Measurements from ENCODE around the gene CDC42EP4.

Gene CDC42EP4

DNA sequence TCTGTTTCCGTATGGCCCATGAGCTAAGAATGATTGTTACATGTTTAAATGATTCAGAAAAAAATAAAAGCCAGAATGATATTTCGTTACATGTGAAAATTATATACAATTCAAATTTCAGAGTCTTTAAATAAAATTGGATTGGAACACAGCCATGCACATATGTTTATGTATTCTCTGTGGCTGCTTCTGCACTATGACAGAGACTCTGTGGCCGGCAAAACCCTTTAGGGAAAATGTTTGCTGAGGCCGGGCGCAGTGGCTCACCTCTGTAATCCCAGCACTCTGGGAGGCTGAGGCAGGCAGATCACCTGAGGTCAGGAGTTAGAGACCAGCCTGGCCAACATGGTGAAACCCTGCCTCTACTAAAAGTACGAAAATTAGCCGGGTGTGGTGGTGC, 15.9 kb upstream of the CDC42EP4 start:
- POLR2A ChIA-PET: no interaction called here
- no peak for DNase-seq (ENCODE audit: extremely low spot score)
- CTCF ChIA-PET: no interaction called here
- no peak for TF ChIP-seq HDGF (IDR thresholded peaks at IDR 0.05; ENCODE audit: borderline replicate concordance)
- TF ChIP-seq NFRKB (IDR thresholded peaks at IDR 0.05): no peak
- no peak for TF ChIP-seq SUZ12 (IDR thresholded peaks at IDR 0.05)
- no peak for TF ChIP-seq ZNF384 (IDR thresholded peaks at IDR 0.05)

DNA sequence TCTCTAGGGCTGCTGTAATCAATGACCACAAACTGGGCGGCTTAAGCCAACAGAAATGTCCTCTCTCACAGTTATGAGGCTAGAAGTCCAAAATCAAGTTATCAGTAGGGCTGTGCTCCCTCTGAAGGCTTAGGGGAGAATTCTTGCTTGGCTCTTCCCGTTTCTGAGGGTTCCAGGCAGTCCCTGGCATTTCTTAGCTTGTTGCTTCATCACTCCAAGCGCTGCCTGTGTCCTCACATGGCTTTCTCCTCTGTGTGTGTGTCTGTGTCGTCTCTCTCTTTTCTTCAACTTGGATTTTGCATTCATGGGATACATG, 13.7 kb upstream of the CDC42EP4 start:
- no peak for DNase-seq (ENCODE audit: extremely low spot score)
- TF ChIP-seq LEF1 (IDR thresholded peaks at IDR 0.05; ENCODE audit: borderline replicate concordance): no peak
- no peak for TF ChIP-seq ZNF384 (IDR thresholded peaks at IDR 0.05)
- no peak for TF ChIP-seq SP1 (IDR thresholded peaks at IDR 0.05)
- no peak for TF ChIP-seq NFRKB (IDR thresholded peaks at IDR 0.05)
- TF ChIP-seq ARNT (IDR thresholded peaks at IDR 0.05): no peak
- TF ChIP-seq, protein P1, sequence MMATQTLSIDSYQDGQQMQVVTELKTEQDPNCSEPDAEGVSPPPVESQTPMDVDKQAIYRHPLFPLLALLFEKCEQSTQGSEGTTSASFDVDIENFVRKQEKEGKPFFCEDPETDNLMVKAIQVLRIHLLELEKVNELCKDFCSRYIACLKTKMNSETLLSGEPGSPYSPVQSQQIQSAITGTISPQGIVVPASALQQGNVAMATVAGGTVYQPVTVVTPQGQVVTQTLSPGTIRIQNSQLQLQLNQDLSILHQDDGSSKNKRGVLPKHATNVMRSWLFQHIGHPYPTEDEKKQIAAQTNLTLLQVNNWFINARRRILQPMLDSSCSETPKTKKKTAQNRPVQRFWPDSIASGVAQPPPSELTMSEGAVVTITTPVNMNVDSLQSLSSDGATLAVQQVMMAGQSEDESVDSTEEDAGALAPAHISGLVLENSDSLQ (IDR thresholded peaks at IDR 0.05): no peak
- TF ChIP-seq TARDBP (IDR thresholded peaks at IDR 0.05): no peak
- TF ChIP-seq ELF4 (IDR thresholded peaks at IDR 0.05): no peak
- ChIA-PET CTCF (no interaction called here), POLR2A (no interaction called here)

DNA sequence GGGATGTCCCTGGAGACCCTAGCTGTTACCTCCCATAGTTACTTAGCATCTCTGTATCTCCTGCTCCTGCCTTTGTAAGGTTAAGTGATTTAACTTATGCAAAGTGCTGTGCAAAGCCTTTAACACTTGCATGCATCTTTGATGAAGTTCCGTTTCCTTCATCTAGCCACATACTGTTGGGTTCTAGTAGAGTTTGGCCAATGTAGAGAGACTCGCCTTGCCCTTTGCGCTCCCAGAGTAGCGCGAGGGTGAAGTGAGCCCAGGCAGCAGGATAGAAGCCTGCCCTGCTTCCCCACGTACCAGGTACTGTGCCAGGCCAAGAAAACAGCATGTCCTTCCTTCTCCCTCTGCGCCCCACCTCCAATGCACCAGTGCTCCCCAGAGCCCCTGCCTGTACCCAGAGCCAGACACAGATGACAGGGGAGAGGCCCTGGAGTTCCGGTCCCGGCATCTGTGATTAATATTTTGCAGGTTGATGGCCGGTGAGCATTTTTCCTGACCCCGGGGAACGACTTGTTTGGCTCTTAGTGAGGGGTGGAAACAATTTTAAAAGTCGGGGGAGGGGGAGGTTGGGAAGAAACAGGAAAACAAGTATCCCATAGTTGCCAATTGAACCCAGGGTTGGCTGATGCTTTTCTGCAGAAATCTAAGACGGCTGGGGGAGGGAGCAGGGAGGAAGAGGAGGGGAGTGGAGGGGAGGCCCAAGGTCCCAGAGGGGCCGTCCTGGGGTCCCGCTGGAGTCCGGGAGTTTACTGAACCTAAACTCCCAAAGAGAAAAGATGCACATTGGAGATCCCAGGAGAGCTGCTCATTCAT, 13.1 kb upstream of the CDC42EP4 start:
- ChIA-PET CTCF (no interaction called here), POLR2A (interaction anchor here (0.9 kb wide), 1 partner anchor 12 kb away, joined by 3 read pairs; no protein-coding TSS in a partner anchor)

DNA sequence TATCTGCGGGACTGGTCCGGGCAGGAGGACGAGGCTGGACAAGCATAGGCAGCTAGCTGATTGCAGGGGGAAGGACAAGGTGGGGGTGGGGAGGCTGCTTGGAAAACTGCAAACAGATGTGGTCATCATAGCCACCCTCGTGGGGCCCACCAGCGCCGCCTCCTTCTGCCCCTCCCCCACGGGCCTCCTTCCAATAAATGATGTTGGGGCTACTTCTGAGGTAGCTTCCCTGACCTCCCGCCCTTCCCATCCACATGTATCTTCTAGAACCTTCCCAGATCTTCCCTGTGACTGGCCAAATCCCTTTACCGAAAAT, 12.3 kb upstream of the CDC42EP4 start:
- no peak for DNase-seq (ENCODE audit: extremely low spot score)
- POLR2A ChIA-PET: interaction anchor here (0.9 to 1.1 kb wide), 2 partner anchors 11 to 13 kb away, joined by 3 to 6 read pairs; partner anchors contain the start of gene CDC42EP4
- CTCF ChIA-PET: no interaction called here
- TF ChIP-seq FOXM1 (IDR thresholded peaks at IDR 0.05; ENCODE audit: borderline replicate concordance) (no peak), ELF4 (IDR thresholded peaks at IDR 0.05) (no peak), TARDBP (IDR thresholded peaks at IDR 0.05) (no peak), HDGF (IDR thresholded peaks at IDR 0.05; ENCODE audit: borderline replicate concordance) (no peak), CTBP1 (IDR thresholded peaks at IDR 0.05; ENCODE audit: borderline replicate concordance) (no peak), L3MBTL2 (conservative IDR thresholded peaks at IDR 0.05) (no peak), FOXA1 (IDR thresholded peaks at IDR 0.05) (no peak), BHLHE40 (IDR thresholded peaks at IDR 0.05; ENCODE audit: borderline replicate concordance) (no peak), ZNF384 (IDR thresholded peaks at IDR 0.05) (no peak), SUZ12 (IDR thresholded peaks at IDR 0.05) (no peak), ARNT (IDR thresholded peaks at IDR 0.05) (no peak), FOXK2 (IDR thresholded peaks at IDR 0.05) (no peak), SP1 (IDR thresholded peaks at IDR 0.05) (no peak), NFRKB (IDR thresholded peaks at IDR 0.05) (no peak)
- TF ChIP-seq, protein P1 (IDR thresholded peaks at IDR 0.05): no peak

More for the DNA sequence above, 13.1 kb upstream of the CDC42EP4 start:
- DNase-seq (ENCODE audit: extremely low spot score): no peak
- TF ChIP-seq BHLHE40 (IDR thresholded peaks at IDR 0.05; ENCODE audit: borderline replicate concordance): no peak
- no peak for TF ChIP-seq FOXM1 (IDR thresholded peaks at IDR 0.05; ENCODE audit: borderline replicate concordance)
- TF ChIP-seq SP1 (IDR thresholded peaks at IDR 0.05): no peak
- TF ChIP-seq TARDBP (IDR thresholded peaks at IDR 0.05): no peak
- TF ChIP-seq ZNF384 (IDR thresholded peaks at IDR 0.05): no peak
- TF ChIP-seq ARNT (IDR thresholded peaks at IDR 0.05): no peak
- TF ChIP-seq, protein P1 (IDR thresholded peaks at IDR 0.05): no peak
- TF ChIP-seq NFRKB (IDR thresholded peaks at IDR 0.05): no peak

DNA sequence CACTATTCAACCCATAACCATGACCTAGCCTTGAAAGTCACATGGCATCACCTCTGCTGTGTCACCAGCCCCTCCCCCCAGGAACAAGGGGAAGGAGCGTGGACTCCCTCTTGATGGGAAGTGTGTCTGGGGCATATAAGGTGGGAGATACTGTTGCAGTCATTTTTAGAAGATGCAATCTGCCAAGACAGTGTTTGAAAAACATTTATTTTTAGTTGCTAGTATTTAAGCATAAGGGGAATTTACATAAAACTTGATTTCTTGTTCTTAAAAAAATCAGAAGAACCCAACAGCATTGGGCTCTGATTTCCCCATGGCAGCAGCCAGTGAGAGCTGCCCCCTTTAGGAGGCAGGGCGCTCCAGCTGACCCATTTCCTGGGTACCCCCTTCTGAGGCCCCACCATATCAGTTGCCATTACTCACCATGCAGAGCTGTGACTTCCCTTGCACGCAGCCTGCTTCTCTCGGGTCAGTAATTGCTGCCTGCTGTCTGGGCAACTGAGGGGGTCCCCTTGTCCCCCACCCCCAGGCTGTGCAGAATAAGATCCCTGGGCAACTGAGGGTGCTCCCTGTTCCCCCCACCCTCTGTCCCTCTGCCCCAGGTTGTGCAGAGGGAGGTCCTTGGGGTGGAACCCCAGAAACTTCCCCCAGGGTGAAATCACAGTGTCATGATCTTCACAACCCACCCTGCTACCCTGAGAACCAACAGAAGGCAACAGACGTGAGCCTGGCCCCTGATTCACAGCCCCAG, 11.8 kb upstream of the CDC42EP4 start:
- CTCF ChIA-PET: interaction anchor here (1.0 kb wide), 1 partner anchor 13 kb away, joined by 3 read pairs; no protein-coding TSS in a partner anchor
- no peak for DNase-seq (ENCODE audit: extremely low spot score)
- TF ChIP-seq SP1 (IDR thresholded peaks at IDR 0.05): no peak
- TF ChIP-seq ELF4 (IDR thresholded peaks at IDR 0.05): no peak
- TF ChIP-seq NFRKB (IDR thresholded peaks at IDR 0.05): no peak
- TF ChIP-seq, protein P1 (IDR thresholded peaks at IDR 0.05): no peak
- TF ChIP-seq ZNF384 (IDR thresholded peaks at IDR 0.05): no peak
- TF ChIP-seq CTBP1 (IDR thresholded peaks at IDR 0.05; ENCODE audit: borderline replicate concordance): no peak
- TF ChIP-seq TARDBP (IDR thresholded peaks at IDR 0.05): no peak
- TF ChIP-seq L3MBTL2 (conservative IDR thresholded peaks at IDR 0.05): no peak
- TF ChIP-seq FOXK2 (IDR thresholded peaks at IDR 0.05): no peak
- TF ChIP-seq FOXM1 (IDR thresholded peaks at IDR 0.05; ENCODE audit: borderline replicate concordance): no peak
- TF ChIP-seq BHLHE40 (IDR thresholded peaks at IDR 0.05; ENCODE audit: borderline replicate concordance): no peak
- TF ChIP-seq FOXA1 (IDR thresholded peaks at IDR 0.05): no peak
- no peak for TF ChIP-seq HDGF (IDR thresholded peaks at IDR 0.05; ENCODE audit: borderline replicate concordance)
- no peak for TF ChIP-seq SUZ12 (IDR thresholded peaks at IDR 0.05)
- TF ChIP-seq LEF1 (IDR thresholded peaks at IDR 0.05; ENCODE audit: borderline replicate concordance): no peak
- no peak for TF ChIP-seq ARNT (IDR thresholded peaks at IDR 0.05)
- POLR2A ChIA-PET: interaction anchor here (1.1 kb wide), 1 partner anchor 12 kb away, joined by 6 read pairs; the partner anchor contains the start of gene CDC42EP4

Measured in HEK293T (cell line).